Brain microvascular endothelial cell (primary cell): ENCODE measurements around the gene SEC24C.

Experiments
- DNase-seq: peaks from one replicate; pipeline ENCODE4 v3.0.0-alpha.2; 2020
- H3K27ac ChIP-seq: fragments of 250-450 bp; sonication (Bioruptor Pico); 2 replicates; pipeline ENCODE4 v1.5.1; 2020; ENCODE audit warnings: mild to moderate bottlenecking, moderate library complexity
- H3K27me3 ChIP-seq: fragments of 250-450 bp; sonication (Bioruptor Pico); replicated peaks from 2 replicates; pipeline ENCODE4 v1.5.1; 2020; ENCODE audit warnings: mild to moderate bottlenecking
- H3K36me3 ChIP-seq: fragments of 250-450 bp; sonication (Bioruptor Pico); replicated peaks from 2 replicates; pipeline ENCODE4 v1.5.1; 2020; ENCODE audit warnings: mild to moderate bottlenecking
- H3K4me3 ChIP-seq: 2 replicates; pipeline ENCODE4 v1.5.1; 2011; ENCODE audit warnings: low read depth, mild to moderate bottlenecking, control low read depth, low read length, moderate library complexity
- in situ Hi-C: cut with HindIII; loops from 2 replicates; pipeline ENCODE4 v1.10.0; 2017; ENCODE audit warnings: low sequenced_read_pairs, low pct_ligation_motif_present
- TF ChIP-seq, protein P1 (sequence below): IDR thresholded peaks from 2 replicates; pipeline ENCODE4 v1.5.1; 2011; ENCODE audit warnings: low read depth, mild to moderate bottlenecking, moderate library complexity, low read length, control low read depth, inconsistent platforms; ENCODE audit errors: missing control alignments

The SEC24C gene

DNA sequence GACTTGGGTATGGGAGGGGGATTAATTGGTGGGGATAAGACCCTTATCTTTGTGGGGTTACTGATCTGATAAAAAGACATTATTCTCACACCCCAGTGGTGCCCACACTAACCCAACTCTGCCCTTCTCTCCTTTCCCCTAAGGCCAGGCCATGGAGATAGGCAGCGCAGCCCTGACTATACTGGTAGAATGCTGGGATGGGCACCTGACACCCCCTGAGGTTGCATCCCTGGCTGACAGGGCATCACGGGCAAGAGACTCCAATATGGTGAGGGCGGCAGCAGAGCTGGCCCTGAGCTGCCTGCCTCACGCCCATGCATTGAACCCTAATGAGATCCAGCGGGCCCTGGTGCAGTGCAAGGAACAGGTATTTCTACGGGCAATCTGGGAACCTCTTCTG, 53.9 kb downstream of the SEC24C start:
- TF ChIP-seq, protein P1, sequence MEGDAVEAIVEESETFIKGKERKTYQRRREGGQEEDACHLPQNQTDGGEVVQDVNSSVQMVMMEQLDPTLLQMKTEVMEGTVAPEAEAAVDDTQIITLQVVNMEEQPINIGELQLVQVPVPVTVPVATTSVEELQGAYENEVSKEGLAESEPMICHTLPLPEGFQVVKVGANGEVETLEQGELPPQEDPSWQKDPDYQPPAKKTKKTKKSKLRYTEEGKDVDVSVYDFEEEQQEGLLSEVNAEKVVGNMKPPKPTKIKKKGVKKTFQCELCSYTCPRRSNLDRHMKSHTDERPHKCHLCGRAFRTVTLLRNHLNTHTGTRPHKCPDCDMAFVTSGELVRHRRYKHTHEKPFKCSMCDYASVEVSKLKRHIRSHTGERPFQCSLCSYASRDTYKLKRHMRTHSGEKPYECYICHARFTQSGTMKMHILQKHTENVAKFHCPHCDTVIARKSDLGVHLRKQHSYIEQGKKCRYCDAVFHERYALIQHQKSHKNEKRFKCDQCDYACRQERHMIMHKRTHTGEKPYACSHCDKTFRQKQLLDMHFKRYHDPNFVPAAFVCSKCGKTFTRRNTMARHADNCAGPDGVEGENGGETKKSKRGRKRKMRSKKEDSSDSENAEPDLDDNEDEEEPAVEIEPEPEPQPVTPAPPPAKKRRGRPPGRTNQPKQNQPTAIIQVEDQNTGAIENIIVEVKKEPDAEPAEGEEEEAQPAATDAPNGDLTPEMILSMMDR: no peak
- DNase-seq: no peak
- H3K27ac ChIP-seq: no peak overlapping the region
- in situ Hi-C loops: no loop called here
- peaks cover 92% of the 10 kb centered on the region for H3K36me3 ChIP-seq
- no peak overlapping the region for H3K4me3 ChIP-seq
- H3K27me3 ChIP-seq: no peaks in the 10 kb centered on the region

DNA sequence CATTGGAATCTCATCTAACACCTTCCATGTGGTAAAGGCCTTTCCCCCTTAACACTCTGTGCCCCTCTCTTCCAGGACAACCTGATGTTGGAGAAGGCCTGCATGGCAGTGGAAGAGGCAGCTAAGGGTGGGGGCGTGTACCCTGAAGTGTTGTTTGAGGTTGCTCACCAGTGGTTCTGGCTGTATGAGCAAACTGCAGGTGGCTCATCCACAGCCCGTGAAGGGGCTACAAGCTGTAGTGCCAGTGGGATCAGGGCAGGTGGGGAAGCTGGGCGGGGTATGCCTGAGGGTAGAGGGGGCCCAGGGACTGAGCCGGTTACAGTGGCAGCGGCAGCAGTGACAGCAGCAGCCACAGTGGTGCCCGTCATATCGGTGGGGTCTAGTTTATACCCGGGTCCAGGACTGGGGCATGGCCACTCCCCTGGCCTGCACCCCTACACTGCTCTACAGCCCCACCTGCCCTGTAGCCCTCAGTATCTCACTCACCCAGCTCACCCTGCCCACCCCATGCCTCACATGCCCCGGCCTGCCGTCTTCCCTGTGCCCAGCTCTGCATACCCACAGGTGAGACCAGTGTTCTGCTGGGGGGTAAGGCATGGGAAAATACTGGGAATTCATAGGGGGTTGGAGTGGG, 54.9 kb downstream of the SEC24C start:
- no peak for DNase-seq
- no peak overlapping the region for H3K27ac ChIP-seq
- H3K4me3 ChIP-seq: no peak overlapping the region
- TF ChIP-seq, protein P1: no peak
- peaks cover 90% of the 10 kb centered on the region for H3K36me3 ChIP-seq
- in situ Hi-C loops: no loop called here
- H3K27me3 ChIP-seq: no peaks in the 10 kb centered on the region

DNA sequence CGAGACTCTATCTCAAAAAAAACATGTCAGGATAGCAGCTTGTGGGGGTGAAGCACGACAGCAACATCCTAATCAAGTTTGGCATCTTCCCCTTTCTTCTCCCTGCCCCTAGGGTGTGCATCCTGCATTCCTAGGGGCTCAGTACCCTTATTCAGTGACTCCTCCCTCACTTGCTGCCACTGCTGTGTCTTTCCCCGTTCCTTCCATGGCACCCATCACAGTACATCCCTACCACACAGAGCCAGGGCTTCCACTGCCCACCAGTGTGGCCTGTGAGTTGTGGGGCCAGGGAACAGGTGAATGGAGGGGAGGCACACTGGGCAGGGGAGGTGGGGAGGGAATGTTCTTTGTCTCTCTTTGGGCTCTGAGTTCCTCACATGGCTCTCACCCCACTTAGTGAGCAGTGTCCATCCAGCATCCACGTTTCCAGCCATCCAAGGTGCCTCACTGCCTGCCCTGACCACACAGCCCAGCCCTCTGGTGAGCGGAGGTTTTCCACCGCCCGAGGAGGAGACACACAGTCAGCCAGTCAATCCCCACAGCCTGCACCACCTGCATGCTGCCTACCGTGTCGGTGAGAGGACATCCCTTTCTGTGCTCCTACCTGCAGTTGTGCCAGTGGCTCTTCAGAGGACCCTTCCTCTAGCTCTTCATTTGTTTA, 55.9 kb downstream of the SEC24C start:
- in situ Hi-C loops: no loop called here
- Histone ChIP-seq H3K27ac (no peak overlapping the region), H3K4me3 (no peak overlapping the region), H3K27me3 (no peaks in the 10 kb centered on the region), H3K36me3 (peaks cover 88% of the 10 kb centered on the region)
- no peak for DNase-seq
- TF ChIP-seq, protein P1: no peak

DNA sequence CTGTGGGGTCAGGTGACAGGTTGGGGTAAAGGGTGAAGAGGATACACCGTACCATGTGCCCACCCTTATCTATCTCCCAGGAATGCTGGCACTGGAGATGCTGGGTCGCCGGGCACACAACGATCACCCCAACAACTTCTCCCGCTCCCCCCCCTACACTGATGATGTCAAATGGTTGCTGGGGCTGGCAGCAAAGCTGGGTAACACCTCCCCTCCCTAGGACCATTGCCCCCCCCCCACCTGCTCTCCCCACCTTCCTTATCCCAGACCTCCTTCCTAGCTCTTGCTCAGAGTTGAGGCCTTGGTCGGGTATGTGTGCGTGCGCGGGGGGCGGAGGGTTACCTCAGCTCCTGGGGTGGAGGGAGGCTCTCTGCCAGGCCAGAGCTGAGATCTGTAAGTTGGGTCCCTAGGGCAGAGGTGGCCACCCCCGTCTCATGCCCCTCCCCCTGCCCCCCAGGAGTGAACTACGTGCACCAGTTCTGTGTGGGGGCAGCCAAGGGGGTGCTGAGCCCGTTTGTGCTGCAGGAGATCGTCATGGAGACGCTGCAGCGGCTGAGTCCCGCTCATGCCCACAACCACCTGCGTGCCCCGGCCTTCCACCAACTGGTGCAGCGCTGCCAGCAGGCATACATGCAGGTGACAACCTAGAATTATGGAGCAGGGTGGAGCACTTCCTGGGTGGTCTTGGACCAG, 56.5 kb downstream of the SEC24C start:
- H3K27ac ChIP-seq: no peak overlapping the region
- TF ChIP-seq, protein P1: no peak
- DNase-seq: no peak
- in situ Hi-C loops: no loop called here
- H3K4me3 ChIP-seq: no peak overlapping the region
- no peaks in the 10 kb centered on the region for H3K27me3 ChIP-seq
- peaks cover 89% of the 10 kb centered on the region for H3K36me3 ChIP-seq

DNA sequence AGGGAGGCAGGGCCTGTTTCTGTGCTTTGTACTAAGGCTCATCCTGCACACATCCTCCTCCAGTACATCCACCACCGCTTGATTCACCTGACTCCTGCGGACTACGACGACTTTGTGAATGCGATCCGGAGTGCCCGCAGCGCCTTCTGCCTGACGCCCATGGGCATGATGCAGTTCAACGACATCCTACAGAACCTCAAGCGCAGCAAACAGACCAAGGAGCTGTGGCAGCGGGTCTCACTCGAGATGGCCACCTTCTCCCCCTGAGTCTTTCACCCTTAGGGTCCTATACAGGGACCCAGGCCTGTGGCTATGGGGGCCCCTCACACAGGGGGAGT, 57.0 kb downstream of the SEC24C start:
- H3K27me3 ChIP-seq: no peaks in the 10 kb centered on the region
- no peak overlapping the region for H3K4me3 ChIP-seq
- H3K27ac ChIP-seq: no peak overlapping the region
- in situ Hi-C loops: no loop called here
- H3K36me3 ChIP-seq: peaks cover 92% of the 10 kb centered on the region
- TF ChIP-seq, protein P1: no peak
- no peak for DNase-seq
